ENCODE measurements around the gene PJVK. TPM values are rescaled to one million over a fixed set of nuclear protein-coding genes. Genes with fewer than 3 reads are reported as not detected.

The PJVK gene
- total RNA-seq, 2 experiments from 2014 or later, result 3.2 to 4.6 TPM

- Mint-ChIP-seq H3K4me1 (ENCODE audit: low read depth) (no peaks in the 10 kb centered on the region), H3K27ac (no peak overlapping the region), H3K27me3 (no peaks in the 10 kb centered on the region), H3K9me3 (peaks cover 13% of the 10 kb centered on the region), H3K36me3 (ENCODE audit: low read depth) (peaks cover 63% of the 10 kb centered on the region), H3K4me3 (no peak overlapping the region)
- ChIA-PET POLR2A (interaction anchor here (1.4 to 2.1 kb wide), 3 partner anchors 12 to 89 kb away, joined by 3 to 7 read pairs (median 7); no protein-coding TSS in a partner anchor), CTCF (interaction anchor here (1.8 kb wide), 1 partner anchor 14 kb away, joined by 13 read pairs; no protein-coding TSS in a partner anchor)
- DNase-seq, result no peak
- ATAC-seq, result no peak
- intact Hi-C loops (cut with micrococcal nuclease), result no loop called here
- TF ChIP-seq CTCF (IDR thresholded peaks at IDR 0.05), result no peak
These were observed 22.8 kb upstream of the PJVK start for GRCh38 chr2:178428396-178428806.

GRCh38 chr2:178429336-178429735, 21.8 kb upstream of the PJVK start:
- Mint-ChIP-seq H3K9me3 (peaks cover 13% of the 10 kb centered on the region), H3K27ac (no peak overlapping the region), H3K27me3 (no peaks in the 10 kb centered on the region), H3K4me3 (no peak overlapping the region), H3K36me3 (ENCODE audit: low read depth) (peaks cover 57% of the 10 kb centered on the region), H3K4me1 (ENCODE audit: low read depth) (no peaks in the 10 kb centered on the region)
- POLR2A ChIA-PET, result interaction anchor here (1.4 to 2.1 kb wide), 3 partner anchors 13 to 88 kb away, joined by 3 to 7 read pairs (median 7); no protein-coding TSS in a partner anchor
- intact Hi-C loops (cut with micrococcal nuclease), result no loop called here
- CTCF ChIA-PET, result interaction anchor here (1.8 kb wide), 1 partner anchor 15 kb away, joined by 13 read pairs; no protein-coding TSS in a partner anchor
- DNase-seq, result no peak
- no peak for TF ChIP-seq CTCF (IDR thresholded peaks at IDR 0.05)
- no peak for ATAC-seq

- Mint-ChIP-seq H3K4me3 (no peak overlapping the region), H3K36me3 (ENCODE audit: low read depth) (peaks cover 32% of the 10 kb centered on the region), H3K27ac (no peak overlapping the region), H3K27me3 (no peaks in the 10 kb centered on the region), H3K9me3 (no peaks in the 10 kb centered on the region), H3K4me1 (ENCODE audit: low read depth) (no peaks in the 10 kb centered on the region)
- intact Hi-C loops (cut with micrococcal nuclease), result no loop called here
- no peak for DNase-seq
- ChIA-PET CTCF (interaction anchor here (1.6 kb wide), 1 partner anchor 22 kb away, joined by 7 read pairs; no protein-coding TSS in a partner anchor), POLR2A (interaction anchor here (1.4 kb wide), 1 partner anchor 14 kb away, joined by 3 read pairs; the partner anchor contains the start of genes PJVK and PRKRA)
- TF ChIP-seq CTCF (IDR thresholded peaks at IDR 0.05), result no peak
- no peak for ATAC-seq
These were observed 14.5 kb upstream of the PJVK start for GRCh38 chr2:178436662-178437061.

GRCh38 chr2:178441426-178441825, 9.8 kb upstream of the PJVK start:
- intact Hi-C loops (cut with micrococcal nuclease), result no loop called here
- no peak overlapping the region for H3K4me3 Mint-ChIP-seq
- no peak overlapping the region for H3K27ac Mint-ChIP-seq
- ATAC-seq, result no peak
- no peak for DNase-seq
- TF ChIP-seq CTCF (IDR thresholded peaks at IDR 0.05), result no peak
- ChIA-PET POLR2A (no interaction called here), CTCF (interaction anchor here (2.2 kb wide), 1 partner anchor 27 kb away, joined by 7 read pairs; no protein-coding TSS in a partner anchor)
- no peaks in the 10 kb centered on the region for H3K9me3 Mint-ChIP-seq
- H3K27me3 Mint-ChIP-seq, result no peaks in the 10 kb centered on the region
- H3K4me1 Mint-ChIP-seq (ENCODE audit: low read depth), result peaks cover 6% of the 10 kb centered on the region
- H3K36me3 Mint-ChIP-seq (ENCODE audit: low read depth), result peaks cover 37% of the 10 kb centered on the region

GRCh38 chr2:178448968-178449661, 2.1 kb upstream of the PJVK start:
- H3K4me1 Mint-ChIP-seq (ENCODE audit: low read depth), result peaks cover 30% of the 10 kb centered on the region
- no peak for TF ChIP-seq CTCF (IDR thresholded peaks at IDR 0.05)
- peak overlapping the region; percentile 87 for H3K4me3 Mint-ChIP-seq
- peak overlapping the region; percentile 18 for H3K27ac Mint-ChIP-seq
- DNase-seq, result peak; percentile 5
- POLR2A ChIA-PET, result interaction anchor here (1.3 to 3.5 kb wide), 3 partner anchors 18 to 43 kb away, joined by 3 to 37 read pairs (median 7); no protein-coding TSS in a partner anchor
- peaks cover 34% of the 10 kb centered on the region for H3K36me3 Mint-ChIP-seq (ENCODE audit: low read depth)
- no peak for ATAC-seq
- no peaks in the 10 kb centered on the region for H3K9me3 Mint-ChIP-seq
- CTCF ChIA-PET, result interaction anchor here (1.1 to 2.9 kb wide), 6 partner anchors 20 to 337 kb away, joined by 3 to 22 read pairs (median 6); partner anchors contain the start of gene RBM45
- intact Hi-C loops (cut with micrococcal nuclease), result no loop called here
- no peaks in the 10 kb centered on the region for H3K27me3 Mint-ChIP-seq

All from activated CD8-positive, alpha-beta T cell treated with anti-CD3 and anti-CD28 coated beads for 36 hours (primary cell).